ENCODE measurements around the gene ALG8.
"Not testable (repeated sequence)": the region's sequence is repeated elsewhere in the genome, so short reads cannot be mapped to it uniquely, and the experiment has no call there.

The ALG8 gene

GRCh38 chr11:78109081-78110015, 30.1 kb downstream of the ALG8 start:
- no peak for FAIRE-seq
- no peak for DNase-seq (ENCODE audit: insufficient read length, low spot score)
- TF ChIP-seq TAF1 (IDR thresholded peaks at IDR 0.05; ENCODE audit: low read depth, low read length) (no peak), PAX5 (IDR thresholded peaks at IDR 0.05; ENCODE audit: insufficient read depth, low read length, severe bottlenecking) (no peak), POU2F2 (IDR thresholded peaks at IDR 0.05; ENCODE audit: low read depth, low read length) (no peak), POLR2A (IDR thresholded peaks at IDR 0.05; ENCODE audit: low read depth, low read length) (no peak), SPI1 (IDR thresholded peaks at IDR 0.05; ENCODE audit: low read depth, low read length) (no peak), POLR2AphosphoS5 (IDR thresholded peaks at IDR 0.05; ENCODE audit: low read depth, low read length) (no peak)

GRCh38 chr11:78100676-78101472, 38.6 kb downstream of the ALG8 start:
- TF ChIP-seq POU2F2 (IDR thresholded peaks at IDR 0.05; ENCODE audit: low read depth, low read length) (no peak), PAX5 (IDR thresholded peaks at IDR 0.05; ENCODE audit: insufficient read depth, low read length, severe bottlenecking) (no peak), POLR2AphosphoS5 (IDR thresholded peaks at IDR 0.05; ENCODE audit: low read depth, low read length) (no peak), POLR2A (IDR thresholded peaks at IDR 0.05; ENCODE audit: low read depth, low read length) (no peak), SPI1 (IDR thresholded peaks at IDR 0.05; ENCODE audit: low read depth, low read length) (no peak)
- FAIRE-seq (no peak), DNase-seq (ENCODE audit: insufficient read length, low spot score) (no peak)

- FAIRE-seq (no peak), DNase-seq (ENCODE audit: insufficient read length, low spot score) (no peak)
- TF ChIP-seq POU2F2 (IDR thresholded peaks at IDR 0.05; ENCODE audit: low read depth, low read length), result no peak
- TF ChIP-seq POLR2AphosphoS5 (IDR thresholded peaks at IDR 0.05; ENCODE audit: low read depth, low read length), result no peak
- TF ChIP-seq SPI1 (IDR thresholded peaks at IDR 0.05; ENCODE audit: low read depth, low read length), result no peak
- no peak for TF ChIP-seq PAX5 (IDR thresholded peaks at IDR 0.05; ENCODE audit: insufficient read depth, low read length, severe bottlenecking)
- TF ChIP-seq TAF1 (IDR thresholded peaks at IDR 0.05; ENCODE audit: low read depth, low read length), result no peak
- TF ChIP-seq POLR2A (IDR thresholded peaks at IDR 0.05; ENCODE audit: low read depth, low read length), result no peak
Observed at GRCh38 chr11:78100261-78100660, 39.2 kb downstream of the ALG8 start.

GRCh38 chr11:78099666-78100065, 39.8 kb downstream of the ALG8 start:
- no peak for TF ChIP-seq SPI1 (IDR thresholded peaks at IDR 0.05; ENCODE audit: low read depth, low read length)
- TF ChIP-seq TAF1 (IDR thresholded peaks at IDR 0.05; ENCODE audit: low read depth, low read length), result no peak
- TF ChIP-seq POLR2A (IDR thresholded peaks at IDR 0.05; ENCODE audit: low read depth, low read length), result no peak

GRCh38 chr11:78097666-78098385, 41.6 kb downstream of the ALG8 start:
- no peak for FAIRE-seq
- no peak for DNase-seq (ENCODE audit: insufficient read length, low spot score)
- no peak for TF ChIP-seq SPI1 (IDR thresholded peaks at IDR 0.05; ENCODE audit: low read depth, low read length)
- no peak for TF ChIP-seq TAF1 (IDR thresholded peaks at IDR 0.05; ENCODE audit: low read depth, low read length)
- no peak for TF ChIP-seq PAX5 (IDR thresholded peaks at IDR 0.05; ENCODE audit: insufficient read depth, low read length, severe bottlenecking)
- no peak for TF ChIP-seq POU2F2 (IDR thresholded peaks at IDR 0.05; ENCODE audit: low read depth, low read length)
- no peak for TF ChIP-seq POLR2AphosphoS5 (IDR thresholded peaks at IDR 0.05; ENCODE audit: low read depth, low read length)

More at GRCh38 chr11:78099666-78100065, 39.8 kb downstream of the ALG8 start:
- DNase-seq (ENCODE audit: insufficient read length, low spot score) (no peak), FAIRE-seq (peak; percentile 63)

- TF ChIP-seq SPI1 (IDR thresholded peaks at IDR 0.05; ENCODE audit: low read depth, low read length) (no peak), PAX5 (IDR thresholded peaks at IDR 0.05; ENCODE audit: insufficient read depth, low read length, severe bottlenecking) (no peak), POLR2A (IDR thresholded peaks at IDR 0.05; ENCODE audit: low read depth, low read length) (no peak), TAF1 (IDR thresholded peaks at IDR 0.05; ENCODE audit: low read depth, low read length) (no peak), POU2F2 (IDR thresholded peaks at IDR 0.05; ENCODE audit: low read depth, low read length) (no peak), POLR2AphosphoS5 (IDR thresholded peaks at IDR 0.05; ENCODE audit: low read depth, low read length) (no peak)
- no peak for FAIRE-seq
- DNase-seq (ENCODE audit: insufficient read length, low spot score), result no peak
Observed at GRCh38 chr11:78094250-78094649, 45.2 kb downstream of the ALG8 start.

GRCh38 chr11:78086521-78087074, 52.8 kb downstream of the ALG8 start:
- not testable (repeated sequence) for DNase-seq (ENCODE audit: insufficient read length, low spot score); FAIRE-seq

- DNase-seq (ENCODE audit: insufficient read length, low spot score) (no peak), FAIRE-seq (no peak)
- TF ChIP-seq POLR2A (IDR thresholded peaks at IDR 0.05; ENCODE audit: low read depth, low read length), result no peak
- no peak for TF ChIP-seq PAX5 (IDR thresholded peaks at IDR 0.05; ENCODE audit: insufficient read depth, low read length, severe bottlenecking)
- no peak for TF ChIP-seq TAF1 (IDR thresholded peaks at IDR 0.05; ENCODE audit: low read depth, low read length)
- no peak for TF ChIP-seq SPI1 (IDR thresholded peaks at IDR 0.05; ENCODE audit: low read depth, low read length)
- TF ChIP-seq POU2F2 (IDR thresholded peaks at IDR 0.05; ENCODE audit: low read depth, low read length), result no peak
- no peak for TF ChIP-seq POLR2AphosphoS5 (IDR thresholded peaks at IDR 0.05; ENCODE audit: low read depth, low read length)
Observed at GRCh38 chr11:78085972-78086371, 53.5 kb downstream of the ALG8 start.

- FAIRE-seq; DNase-seq (ENCODE audit: insufficient read length, low spot score): not testable (repeated sequence)
Observed at GRCh38 chr11:78084506-78084905, 54.9 kb downstream of the ALG8 start.
